ENCODE measurements around the gene SUMO3.

Gene SUMO3

GRCh38 chr21:44757731-44758130 is 60.1 kb downstream of the SUMO3 start:
- ATAC-seq (ENCODE audit: low read depth), result no peak
- Histone ChIP-seq H3K36me3 (ENCODE audit: low read depth) (no peaks in the 10 kb centered on the region), H3K27me3 (ENCODE audit: insufficient read depth, poor library complexity, severe bottlenecking) (no peaks in the 10 kb centered on the region), H3K4me1 (ENCODE audit: insufficient read depth, poor library complexity, severe bottlenecking) (peaks cover 8% of the 10 kb centered on the region), H3K9me3 (ENCODE audit: severe bottlenecking) (no peaks in the 10 kb centered on the region), H3K27ac (ENCODE audit: poor library complexity, severe bottlenecking) (no peak overlapping the region), H3K4me3 (ENCODE audit: severe bottlenecking) (no peak overlapping the region)
- TF ChIP-seq CTCF (IDR thresholded peaks at IDR 0.05; ENCODE audit: poor library complexity, severe bottlenecking), result no peak
- DNase-seq (ENCODE audit: low spot score), result peak; percentile 27

GRCh38 chr21:44756423-44757185 is 61.3 kb downstream of the SUMO3 start:
- H3K9me3 ChIP-seq (ENCODE audit: severe bottlenecking), result no peaks in the 10 kb centered on the region
- H3K27ac ChIP-seq (ENCODE audit: poor library complexity, severe bottlenecking), result no peak overlapping the region
- H3K4me3 ChIP-seq (ENCODE audit: severe bottlenecking), result no peak overlapping the region
- peaks cover 14% of the 10 kb centered on the region for H3K4me1 ChIP-seq (ENCODE audit: insufficient read depth, poor library complexity, severe bottlenecking)
- TF ChIP-seq CTCF (IDR thresholded peaks at IDR 0.05; ENCODE audit: poor library complexity, severe bottlenecking), result no peak
- DNase-seq (ENCODE audit: low spot score) (peak; percentile 25), ATAC-seq (ENCODE audit: low read depth) (no peak)
- H3K27me3 ChIP-seq (ENCODE audit: insufficient read depth, poor library complexity, severe bottlenecking), result no peaks in the 10 kb centered on the region
- no peaks in the 10 kb centered on the region for H3K36me3 ChIP-seq (ENCODE audit: low read depth)
